HEK293 (cell line): ENCODE measurements around the gene LAMC3.

Experiments
- GFI1B ChIP-seq: fragments of 450-650 bp; formaldehyde crosslinking; IDR thresholded peaks from 2 replicates; pipeline ENCODE4 v1.5.1; 2016; ENCODE audit warnings: missing biosample characterization, missing genetic modification characterization
- GLI4 ChIP-seq: fragments of 450-650 bp; formaldehyde crosslinking; IDR thresholded peaks from 2 replicates; pipeline ENCODE4 v1.5.1; 2016; ENCODE audit warnings: missing biosample characterization, missing genetic modification characterization
- YY1 ChIP-seq: fragments of 450-650 bp; formaldehyde crosslinking; IDR thresholded peaks from 2 replicates; pipeline ENCODE4 v1.5.1; 2018; ENCODE audit warnings: missing biosample characterization, missing genetic modification characterization
- ZBTB7A ChIP-seq: fragments of 450-650 bp; formaldehyde crosslinking; IDR thresholded peaks from 2 replicates; pipeline ENCODE4 v1.5.1; 2016; ENCODE audit warnings: low read depth, missing biosample characterization, missing genetic modification characterization
- ZBTB8A ChIP-seq: fragments of 450-650 bp; formaldehyde crosslinking; IDR thresholded peaks from 2 replicates; pipeline ENCODE4 v1.5.1; 2016; ENCODE audit warnings: missing biosample characterization, missing genetic modification characterization
- ZNF335 ChIP-seq: fragments of 450-650 bp; formaldehyde crosslinking; conservative IDR thresholded peaks from 2 replicates; pipeline ENCODE4 v1.5.1; 2016; ENCODE audit warnings: missing biosample characterization, missing genetic modification characterization
- ZNF521 ChIP-seq: fragments of 450-650 bp; formaldehyde crosslinking; IDR thresholded peaks from 2 replicates; pipeline ENCODE4 v1.5.1; 2017; ENCODE audit warnings: missing biosample characterization, mild to moderate bottlenecking, missing genetic modification characterization
- ZNF629 ChIP-seq: fragments of 450-650 bp; formaldehyde crosslinking; IDR thresholded peaks from 2 replicates; pipeline ENCODE4 v1.5.1; 2017; ENCODE audit warnings: missing biosample characterization, missing genetic modification characterization
- TF ChIP-seq, protein P1 (sequence below): fragments of 450-650 bp; formaldehyde crosslinking; IDR thresholded peaks from 2 replicates; pipeline ENCODE4 v1.5.1; 2016; ENCODE audit warnings: missing biosample characterization, missing genetic modification characterization
- TF ChIP-seq, protein P2 (sequence below): fragments of 450-650 bp; formaldehyde crosslinking; IDR thresholded peaks from 2 replicates; pipeline ENCODE4 v1.5.1; 2016; ENCODE audit warnings: missing biosample characterization, missing genetic modification characterization
- TF ChIP-seq, protein P3 (sequence below): fragments of 450-650 bp; formaldehyde crosslinking; IDR thresholded peaks from 2 replicates; pipeline ENCODE4 v1.5.1; 2016; ENCODE audit warnings: missing biosample characterization, missing genetic modification characterization, low read depth
- TF ChIP-seq, protein P4 (sequence below): fragments of 450-650 bp; formaldehyde crosslinking; IDR thresholded peaks from 2 replicates; pipeline ENCODE4 v1.5.1; 2016; ENCODE audit warnings: missing biosample characterization, missing genetic modification characterization
- TF ChIP-seq, protein P5 (sequence below): fragments of 450-650 bp; formaldehyde crosslinking; IDR thresholded peaks from 2 replicates; pipeline ENCODE4 v1.5.1; 2016; ENCODE audit warnings: missing biosample characterization, missing genetic modification characterization
- TF ChIP-seq, protein P6 (sequence below): fragments of 450-650 bp; IDR thresholded peaks from 2 replicates; pipeline ENCODE4 v1.5.1; 2018; ENCODE audit warnings: missing biosample characterization, mild to moderate bottlenecking, missing genetic modification characterization

DNA sequence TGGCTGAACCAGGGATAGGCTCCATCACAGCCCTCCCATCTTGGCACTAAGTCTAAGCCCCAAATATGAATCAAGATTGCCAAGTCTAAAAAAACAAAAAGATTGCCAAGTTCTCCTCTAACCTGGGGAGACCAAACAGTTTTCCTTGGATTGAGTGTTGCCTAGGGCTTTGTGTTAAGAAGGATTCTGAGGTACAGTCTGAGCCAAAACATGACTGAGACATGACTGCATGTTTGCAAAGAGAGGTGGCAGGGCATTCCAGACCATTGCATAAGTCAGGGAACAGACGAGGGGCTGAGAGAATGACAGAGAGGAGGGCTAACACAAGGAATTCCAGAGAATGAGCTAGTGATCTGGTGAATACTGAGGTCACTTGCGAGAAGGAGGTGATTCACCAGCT lies 11.4 kb downstream of the LAMC3 start:
- TF ChIP-seq ZNF521 (no peak), ZBTB7A (tag by site-specific recombination) (no peak), YY1 (tag by site-specific recombination) (no peak), GFI1B (no peak), ZNF629 (no peak), ZBTB8A (tag by site-specific recombination) (no peak), ZNF335 (tag by site-specific recombination) (no peak), GLI4 (tag by site-specific recombination) (no peak)
- TF ChIP-seq, protein P1, sequence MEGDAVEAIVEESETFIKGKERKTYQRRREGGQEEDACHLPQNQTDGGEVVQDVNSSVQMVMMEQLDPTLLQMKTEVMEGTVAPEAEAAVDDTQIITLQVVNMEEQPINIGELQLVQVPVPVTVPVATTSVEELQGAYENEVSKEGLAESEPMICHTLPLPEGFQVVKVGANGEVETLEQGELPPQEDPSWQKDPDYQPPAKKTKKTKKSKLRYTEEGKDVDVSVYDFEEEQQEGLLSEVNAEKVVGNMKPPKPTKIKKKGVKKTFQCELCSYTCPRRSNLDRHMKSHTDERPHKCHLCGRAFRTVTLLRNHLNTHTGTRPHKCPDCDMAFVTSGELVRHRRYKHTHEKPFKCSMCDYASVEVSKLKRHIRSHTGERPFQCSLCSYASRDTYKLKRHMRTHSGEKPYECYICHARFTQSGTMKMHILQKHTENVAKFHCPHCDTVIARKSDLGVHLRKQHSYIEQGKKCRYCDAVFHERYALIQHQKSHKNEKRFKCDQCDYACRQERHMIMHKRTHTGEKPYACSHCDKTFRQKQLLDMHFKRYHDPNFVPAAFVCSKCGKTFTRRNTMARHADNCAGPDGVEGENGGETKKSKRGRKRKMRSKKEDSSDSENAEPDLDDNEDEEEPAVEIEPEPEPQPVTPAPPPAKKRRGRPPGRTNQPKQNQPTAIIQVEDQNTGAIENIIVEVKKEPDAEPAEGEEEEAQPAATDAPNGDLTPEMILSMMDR (tag by site-specific recombination) = no peak
- TF ChIP-seq, protein P2, sequence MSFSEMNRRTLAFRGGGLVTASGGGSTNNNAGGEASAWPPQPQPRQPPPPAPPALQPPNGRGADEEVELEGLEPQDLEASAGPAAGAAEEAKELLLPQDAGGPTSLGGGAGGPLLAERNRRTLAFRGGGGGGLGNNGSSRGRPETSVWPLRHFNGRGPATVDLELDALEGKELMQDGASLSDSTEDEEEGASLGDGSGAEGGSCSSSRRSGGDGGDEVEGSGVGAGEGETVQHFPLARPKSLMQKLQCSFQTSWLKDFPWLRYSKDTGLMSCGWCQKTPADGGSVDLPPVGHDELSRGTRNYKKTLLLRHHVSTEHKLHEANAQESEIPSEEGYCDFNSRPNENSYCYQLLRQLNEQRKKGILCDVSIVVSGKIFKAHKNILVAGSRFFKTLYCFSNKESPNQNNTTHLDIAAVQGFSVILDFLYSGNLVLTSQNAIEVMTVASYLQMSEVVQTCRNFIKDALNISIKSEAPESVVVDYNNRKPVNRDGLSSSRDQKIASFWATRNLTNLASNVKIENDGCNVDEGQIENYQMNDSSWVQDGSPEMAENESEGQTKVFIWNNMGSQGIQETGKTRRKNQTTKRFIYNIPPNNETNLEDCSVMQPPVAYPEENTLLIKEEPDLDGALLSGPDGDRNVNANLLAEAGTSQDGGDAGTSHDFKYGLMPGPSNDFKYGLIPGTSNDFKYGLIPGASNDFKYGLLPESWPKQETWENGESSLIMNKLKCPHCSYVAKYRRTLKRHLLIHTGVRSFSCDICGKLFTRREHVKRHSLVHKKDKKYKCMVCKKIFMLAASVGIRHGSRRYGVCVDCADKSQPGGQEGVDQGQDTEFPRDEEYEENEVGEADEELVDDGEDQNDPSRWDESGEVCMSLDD (tag by site-specific recombination) = no peak
- TF ChIP-seq, protein P3, sequence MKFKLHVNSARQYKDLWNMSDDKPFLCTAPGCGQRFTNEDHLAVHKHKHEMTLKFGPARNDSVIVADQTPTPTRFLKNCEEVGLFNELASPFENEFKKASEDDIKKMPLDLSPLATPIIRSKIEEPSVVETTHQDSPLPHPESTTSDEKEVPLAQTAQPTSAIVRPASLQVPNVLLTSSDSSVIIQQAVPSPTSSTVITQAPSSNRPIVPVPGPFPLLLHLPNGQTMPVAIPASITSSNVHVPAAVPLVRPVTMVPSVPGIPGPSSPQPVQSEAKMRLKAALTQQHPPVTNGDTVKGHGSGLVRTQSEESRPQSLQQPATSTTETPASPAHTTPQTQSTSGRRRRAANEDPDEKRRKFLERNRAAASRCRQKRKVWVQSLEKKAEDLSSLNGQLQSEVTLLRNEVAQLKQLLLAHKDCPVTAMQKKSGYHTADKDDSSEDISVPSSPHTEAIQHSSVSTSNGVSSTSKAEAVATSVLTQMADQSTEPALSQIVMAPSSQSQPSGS (tag by site-specific recombination) = no peak
- TF ChIP-seq, protein P4, sequence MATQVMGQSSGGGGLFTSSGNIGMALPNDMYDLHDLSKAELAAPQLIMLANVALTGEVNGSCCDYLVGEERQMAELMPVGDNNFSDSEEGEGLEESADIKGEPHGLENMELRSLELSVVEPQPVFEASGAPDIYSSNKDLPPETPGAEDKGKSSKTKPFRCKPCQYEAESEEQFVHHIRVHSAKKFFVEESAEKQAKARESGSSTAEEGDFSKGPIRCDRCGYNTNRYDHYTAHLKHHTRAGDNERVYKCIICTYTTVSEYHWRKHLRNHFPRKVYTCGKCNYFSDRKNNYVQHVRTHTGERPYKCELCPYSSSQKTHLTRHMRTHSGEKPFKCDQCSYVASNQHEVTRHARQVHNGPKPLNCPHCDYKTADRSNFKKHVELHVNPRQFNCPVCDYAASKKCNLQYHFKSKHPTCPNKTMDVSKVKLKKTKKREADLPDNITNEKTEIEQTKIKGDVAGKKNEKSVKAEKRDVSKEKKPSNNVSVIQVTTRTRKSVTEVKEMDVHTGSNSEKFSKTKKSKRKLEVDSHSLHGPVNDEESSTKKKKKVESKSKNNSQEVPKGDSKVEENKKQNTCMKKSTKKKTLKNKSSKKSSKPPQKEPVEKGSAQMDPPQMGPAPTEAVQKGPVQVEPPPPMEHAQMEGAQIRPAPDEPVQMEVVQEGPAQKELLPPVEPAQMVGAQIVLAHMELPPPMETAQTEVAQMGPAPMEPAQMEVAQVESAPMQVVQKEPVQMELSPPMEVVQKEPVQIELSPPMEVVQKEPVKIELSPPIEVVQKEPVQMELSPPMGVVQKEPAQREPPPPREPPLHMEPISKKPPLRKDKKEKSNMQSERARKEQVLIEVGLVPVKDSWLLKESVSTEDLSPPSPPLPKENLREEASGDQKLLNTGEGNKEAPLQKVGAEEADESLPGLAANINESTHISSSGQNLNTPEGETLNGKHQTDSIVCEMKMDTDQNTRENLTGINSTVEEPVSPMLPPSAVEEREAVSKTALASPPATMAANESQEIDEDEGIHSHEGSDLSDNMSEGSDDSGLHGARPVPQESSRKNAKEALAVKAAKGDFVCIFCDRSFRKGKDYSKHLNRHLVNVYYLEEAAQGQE (tag by site-specific recombination) = no peak
- TF ChIP-seq, protein P5, sequence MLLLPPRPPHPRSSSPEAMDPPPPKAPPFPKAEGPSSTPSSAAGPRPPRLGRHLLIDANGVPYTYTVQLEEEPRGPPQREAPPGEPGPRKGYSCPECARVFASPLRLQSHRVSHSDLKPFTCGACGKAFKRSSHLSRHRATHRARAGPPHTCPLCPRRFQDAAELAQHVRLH = no peak
- TF ChIP-seq, protein P6, sequence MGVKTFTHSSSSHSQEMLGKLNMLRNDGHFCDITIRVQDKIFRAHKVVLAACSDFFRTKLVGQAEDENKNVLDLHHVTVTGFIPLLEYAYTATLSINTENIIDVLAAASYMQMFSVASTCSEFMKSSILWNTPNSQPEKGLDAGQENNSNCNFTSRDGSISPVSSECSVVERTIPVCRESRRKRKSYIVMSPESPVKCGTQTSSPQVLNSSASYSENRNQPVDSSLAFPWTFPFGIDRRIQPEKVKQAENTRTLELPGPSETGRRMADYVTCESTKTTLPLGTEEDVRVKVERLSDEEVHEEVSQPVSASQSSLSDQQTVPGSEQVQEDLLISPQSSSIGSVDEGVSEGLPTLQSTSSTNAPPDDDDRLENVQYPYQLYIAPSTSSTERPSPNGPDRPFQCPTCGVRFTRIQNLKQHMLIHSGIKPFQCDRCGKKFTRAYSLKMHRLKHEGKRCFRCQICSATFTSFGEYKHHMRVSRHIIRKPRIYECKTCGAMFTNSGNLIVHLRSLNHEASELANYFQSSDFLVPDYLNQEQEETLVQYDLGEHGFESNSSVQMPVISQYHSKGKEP (tag by site-specific recombination) = no peak
